Karpas-422 (cell line): ENCODE results near the gene LRRC45. TPM values are rescaled to one million over a fixed set of nuclear protein-coding genes. Genes with fewer than 3 reads are reported as not detected.

Experiments
- DNase-seq: peaks from one replicate; pipeline ENCODE4 v3.0.0-alpha.2; 2015
- H2AFZ ChIP-seq: fragments of 200-600 bp; sonication (generic); 2 replicates; pipeline ENCODE4 v1.6.1; 2014; ENCODE audit warnings: antibody characterized with exemption, low read length, mixed read lengths
- H3K27ac ChIP-seq: fragments of 200-600 bp; sonication (generic); 2 replicates; pipeline ENCODE4 v1.5.1; 2014; ENCODE audit warnings: mild to moderate bottlenecking, low read length, moderate library complexity
- H3K27me3 ChIP-seq: fragments of 200-600 bp; sonication (generic); 2 replicates; pipeline ENCODE4 v1.6.1; 2014; ENCODE audit warnings: low read length, mixed read lengths
- H3K36me3 ChIP-seq: fragments of 200-600 bp; sonication (generic); 2 replicates; pipeline ENCODE4 v1.6.1; 2014; ENCODE audit warnings: low read length, mixed read lengths; ENCODE audit not compliant: insufficient read depth
- H3K4me1 ChIP-seq: fragments of 200-600 bp; sonication (generic); 2 replicates; pipeline ENCODE4 v1.6.1; 2014; ENCODE audit warnings: mild to moderate bottlenecking, low read length, mixed read lengths
- H3K4me2 ChIP-seq: fragments of 200-600 bp; sonication (generic); 2 replicates; pipeline ENCODE4 v1.6.1; 2014; ENCODE audit warnings: low read length, low read depth, mild to moderate bottlenecking; ENCODE audit not compliant: poor library complexity, severe bottlenecking
- H3K4me3 ChIP-seq: fragments of 200-600 bp; sonication (generic); 2 replicates; pipeline ENCODE4 v1.5.1; 2014; ENCODE audit warnings: mild to moderate bottlenecking, antibody characterized with exemption, low read length, mixed read lengths
- H3K79me2 ChIP-seq: fragments of 200-600 bp; sonication (generic); 2 replicates; pipeline ENCODE4 v1.6.1; 2014; ENCODE audit warnings: mild to moderate bottlenecking, low read length, mixed read lengths
- H3K9ac ChIP-seq: fragments of 200-600 bp; sonication (generic); 2 replicates; pipeline ENCODE4 v1.6.0; 2014; ENCODE audit warnings: low read length
- H3K9me2 ChIP-seq: fragments of 200-600 bp; sonication (generic), shearing (Covaris generic); replicated peaks from 2 replicates; pipeline ENCODE4 v1.6.0; 2014; ENCODE audit warnings: mild to moderate bottlenecking, low read length, moderate library complexity; ENCODE audit not compliant: insufficient read depth
- H3K9me3 ChIP-seq: fragments of 300-700, 200-600 bp; sonication (generic); 2 replicates; pipeline ENCODE4 v1.6.1; 2014; ENCODE audit warnings: low read length, mixed read lengths
- H4K20me1 ChIP-seq: fragments of 200-600 bp; sonication (generic); 2 replicates; pipeline ENCODE4 v1.6.1; 2014; ENCODE audit warnings: mild to moderate bottlenecking, antibody characterized with exemption, low read length, low read depth; ENCODE audit not compliant: insufficient read depth
- total RNA-seq: library from RNA; depleted of rRNA; stranded (reverse); fragments of >200 nt; shearing (Covaris generic); gene quantifications from 2 replicates; pipeline ENCODE4 v1.2.3, GENCODE V29; 2014; ENCODE audit warnings: low replicate concordance

The LRRC45 gene
- total RNA-seq, 1 experiment from 2014 or later, result 13.3 TPM

DNA sequence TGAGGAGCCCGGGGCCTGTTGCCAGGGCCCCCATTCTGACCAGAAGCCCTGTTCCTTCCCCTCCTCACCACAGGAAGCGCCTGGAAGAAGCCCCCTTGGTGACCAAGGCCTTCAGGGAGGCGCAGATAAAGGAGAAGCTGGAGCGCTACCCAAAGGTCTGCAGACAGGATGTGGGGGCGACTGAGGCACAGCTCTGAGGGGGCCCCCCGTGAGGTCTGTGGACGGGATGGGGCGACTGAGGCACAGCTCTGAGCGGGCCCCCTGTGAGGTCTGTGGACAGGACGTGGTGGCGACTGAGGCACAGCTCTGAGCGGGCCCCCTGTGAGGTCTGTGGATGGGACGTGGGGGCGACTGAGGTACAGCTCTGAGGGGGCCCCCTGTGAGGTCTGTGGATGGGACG, 13.7 kb upstream of the LRRC45 start:
- no peaks in the 10 kb centered on the region for H3K27me3 ChIP-seq
- H3K27ac ChIP-seq, result no peak overlapping the region
- no peaks in the 10 kb centered on the region for H4K20me1 ChIP-seq

DNA sequence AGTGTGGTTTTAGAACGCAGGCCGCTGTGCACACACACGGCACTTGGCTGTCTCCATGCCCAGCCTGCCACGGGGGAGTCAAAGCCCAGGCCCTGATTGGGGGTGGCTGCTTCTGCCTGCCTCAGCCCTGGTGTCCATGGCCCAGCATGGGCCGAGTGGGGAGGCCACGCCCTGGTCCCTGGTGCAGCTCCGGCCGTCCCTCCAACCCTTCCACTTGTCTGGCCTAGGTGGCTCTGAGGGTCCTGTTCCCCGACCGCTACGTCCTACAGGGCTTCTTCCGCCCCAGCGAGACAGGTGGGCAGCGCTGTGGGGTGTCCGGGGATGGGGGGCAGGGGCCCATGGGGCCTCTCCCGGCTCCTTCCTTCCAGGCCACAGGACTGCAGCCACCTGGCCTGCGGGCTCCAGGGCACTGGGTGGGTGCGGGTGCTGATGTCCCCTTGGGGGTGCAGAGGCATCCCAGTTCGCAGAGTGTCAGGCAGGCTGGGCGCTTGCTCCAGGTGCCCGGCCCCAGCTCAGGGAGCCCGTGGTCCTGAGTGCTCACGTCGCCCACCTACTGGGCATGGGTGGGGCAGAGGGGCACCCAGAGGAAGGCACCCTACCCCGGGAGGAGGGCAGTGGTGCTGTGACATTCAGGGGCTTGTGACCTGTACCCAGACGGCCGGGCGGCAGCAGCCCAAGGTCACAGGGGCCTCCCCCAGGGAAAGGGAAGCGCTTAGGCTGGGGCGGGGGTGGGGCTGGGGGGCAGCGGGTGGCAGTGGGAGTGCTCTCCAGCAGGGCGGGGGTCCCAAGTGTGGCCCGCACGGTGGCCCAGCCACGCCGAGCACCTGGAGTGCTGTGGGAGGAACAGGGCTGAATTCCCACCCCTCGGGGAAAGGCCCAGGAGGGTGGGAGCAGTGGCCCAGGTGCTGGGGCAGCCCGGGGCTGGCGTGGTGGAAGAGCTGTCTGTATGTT, 12.3 kb upstream of the LRRC45 start:
- H3K9me3 ChIP-seq, result no peaks in the 10 kb centered on the region
- no peak overlapping the region for H3K27ac ChIP-seq
- H3K4me2 ChIP-seq, result no peak overlapping the region
- H2AFZ ChIP-seq, result no peak overlapping the region
- no peaks in the 10 kb centered on the region for H3K36me3 ChIP-seq
- H3K9ac ChIP-seq, result no peak overlapping the region
- H4K20me1 ChIP-seq, result no peaks in the 10 kb centered on the region
- no peaks in the 10 kb centered on the region for H3K4me1 ChIP-seq
- no peaks in the 10 kb centered on the region for H3K27me3 ChIP-seq
- H3K4me3 ChIP-seq, result no peak overlapping the region
- DNase-seq, result no peak
- H3K9me2 ChIP-seq, result no peaks in the 10 kb centered on the region
- no peaks in the 10 kb centered on the region for H3K79me2 ChIP-seq

More for the DNA sequence above, 13.7 kb upstream of the LRRC45 start:
- DNase-seq, result no peak
- no peaks in the 10 kb centered on the region for H3K36me3 ChIP-seq
- H3K9me3 ChIP-seq, result no peaks in the 10 kb centered on the region
- no peak overlapping the region for H3K4me3 ChIP-seq
- H3K79me2 ChIP-seq, result no peaks in the 10 kb centered on the region
- H3K9ac ChIP-seq, result no peak overlapping the region
- no peak overlapping the region for H3K4me2 ChIP-seq
- H3K4me1 ChIP-seq, result no peaks in the 10 kb centered on the region
- no peaks in the 10 kb centered on the region for H3K9me2 ChIP-seq
- no peak overlapping the region for H2AFZ ChIP-seq

DNA sequence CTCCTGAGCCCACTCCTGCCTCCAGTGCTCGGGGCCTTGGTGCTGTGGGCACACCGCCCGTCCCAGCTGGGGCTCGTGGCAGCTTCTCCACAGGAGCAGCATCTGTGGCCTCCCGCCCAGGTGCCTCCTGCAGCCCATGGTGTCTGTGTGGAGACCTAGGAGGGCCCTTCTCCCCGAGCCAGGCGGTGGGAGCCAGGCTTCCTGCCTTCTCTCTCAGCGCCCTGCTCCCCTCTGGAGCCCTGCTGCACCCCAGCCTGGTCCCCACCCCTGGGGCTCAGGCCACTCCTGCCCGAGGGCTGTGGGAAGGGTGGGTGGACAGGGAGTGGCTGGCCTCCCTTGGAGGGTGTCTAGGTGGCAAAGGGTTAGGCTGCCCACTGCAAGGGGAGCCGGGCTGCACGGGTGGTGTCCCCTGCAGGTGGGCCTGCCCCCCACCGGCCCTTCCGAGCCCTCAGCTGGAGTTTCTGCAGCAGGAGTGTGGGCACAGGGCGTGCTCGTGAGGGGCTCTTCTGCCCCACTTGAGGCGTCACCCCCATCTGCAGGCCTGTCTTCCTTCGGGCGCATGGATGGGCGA, 11.4 kb upstream of the LRRC45 start:
- Histone ChIP-seq H3K4me2 (no peak overlapping the region), H3K27ac (no peak overlapping the region), H3K4me3 (no peak overlapping the region), H2AFZ (no peak overlapping the region), H4K20me1 (no peaks in the 10 kb centered on the region), H3K79me2 (no peaks in the 10 kb centered on the region), H3K9me3 (no peaks in the 10 kb centered on the region), H3K36me3 (no peaks in the 10 kb centered on the region), H3K9me2 (no peaks in the 10 kb centered on the region), H3K27me3 (no peaks in the 10 kb centered on the region), H3K4me1 (no peaks in the 10 kb centered on the region), H3K9ac (no peak overlapping the region)
- no peak for DNase-seq

DNA sequence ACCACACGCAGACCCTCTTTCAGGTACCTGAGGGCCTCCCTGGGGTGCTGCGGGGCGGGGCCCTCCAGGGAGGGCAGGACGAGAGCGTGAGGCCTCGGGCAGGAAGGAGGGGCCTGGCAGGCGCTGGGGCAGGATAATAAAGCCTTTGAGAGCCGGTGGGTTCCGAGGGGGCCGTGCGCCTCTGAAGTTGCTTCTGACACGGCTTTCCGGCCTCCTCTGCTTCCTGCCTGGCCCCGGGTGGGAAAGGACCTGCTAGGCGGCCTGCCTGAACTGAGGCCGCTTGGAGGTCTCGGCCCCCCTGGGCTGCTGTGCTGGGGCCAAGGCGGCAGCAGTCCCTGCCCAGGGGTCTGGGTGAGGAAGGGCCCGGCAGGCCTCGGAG, 10.9 kb upstream of the LRRC45 start:
- H3K36me3 ChIP-seq, result no peaks in the 10 kb centered on the region
- H3K9ac ChIP-seq, result no peak overlapping the region
- H3K27ac ChIP-seq, result no peak overlapping the region
- H2AFZ ChIP-seq, result no peak overlapping the region
- H3K9me3 ChIP-seq, result no peaks in the 10 kb centered on the region
- no peaks in the 10 kb centered on the region for H3K27me3 ChIP-seq
- H3K4me2 ChIP-seq, result no peak overlapping the region
- no peaks in the 10 kb centered on the region for H3K4me1 ChIP-seq
- H3K9me2 ChIP-seq, result no peaks in the 10 kb centered on the region
- no peaks in the 10 kb centered on the region for H4K20me1 ChIP-seq
- no peaks in the 10 kb centered on the region for H3K79me2 ChIP-seq
- DNase-seq, result no peak
- H3K4me3 ChIP-seq, result no peak overlapping the region

DNA sequence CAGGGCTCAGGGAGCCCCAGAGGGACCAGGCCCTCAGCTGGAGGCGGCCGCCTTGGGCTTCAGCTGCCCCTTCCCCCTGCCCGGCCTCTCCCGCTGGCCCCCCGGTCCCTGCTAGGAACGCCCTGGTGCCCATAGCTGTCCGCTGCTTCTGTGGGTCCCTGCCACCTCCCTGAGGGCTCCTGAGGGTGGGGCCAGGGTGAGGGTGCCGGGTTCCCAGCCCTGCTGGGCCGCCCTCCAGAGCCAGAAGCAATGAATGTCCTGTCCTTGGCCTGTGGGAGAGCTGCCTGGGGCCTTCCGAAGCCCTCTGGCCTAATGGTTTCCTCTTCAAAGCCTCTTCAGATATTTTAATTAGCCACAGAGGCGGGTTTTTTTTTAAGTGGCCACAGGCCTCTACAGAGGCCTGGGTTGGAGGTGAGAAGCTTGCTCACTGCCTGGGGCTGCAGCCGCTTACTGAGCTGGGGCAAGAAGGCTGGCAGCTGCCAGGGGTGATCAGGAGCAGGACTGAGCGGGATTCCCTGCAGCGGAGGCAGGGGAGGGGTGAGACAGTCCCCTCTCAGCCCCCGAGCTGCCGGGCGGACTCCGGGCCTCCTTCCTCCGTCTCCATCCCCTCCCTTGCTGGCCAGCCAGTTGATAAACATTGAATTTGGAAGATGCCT, 10.3 kb upstream of the LRRC45 start:
- no peaks in the 10 kb centered on the region for H3K9me2 ChIP-seq
- H3K27me3 ChIP-seq, result no peaks in the 10 kb centered on the region
- DNase-seq, result no peak
- H3K27ac ChIP-seq, result no peak overlapping the region
- no peaks in the 10 kb centered on the region for H3K79me2 ChIP-seq
- H3K9ac ChIP-seq, result no peak overlapping the region
- no peaks in the 10 kb centered on the region for H3K36me3 ChIP-seq
- no peaks in the 10 kb centered on the region for H3K9me3 ChIP-seq
- no peak overlapping the region for H3K4me3 ChIP-seq
- no peaks in the 10 kb centered on the region for H3K4me1 ChIP-seq
- H3K4me2 ChIP-seq, result no peak overlapping the region
- no peaks in the 10 kb centered on the region for H4K20me1 ChIP-seq
- H2AFZ ChIP-seq, result no peak overlapping the region

DNA sequence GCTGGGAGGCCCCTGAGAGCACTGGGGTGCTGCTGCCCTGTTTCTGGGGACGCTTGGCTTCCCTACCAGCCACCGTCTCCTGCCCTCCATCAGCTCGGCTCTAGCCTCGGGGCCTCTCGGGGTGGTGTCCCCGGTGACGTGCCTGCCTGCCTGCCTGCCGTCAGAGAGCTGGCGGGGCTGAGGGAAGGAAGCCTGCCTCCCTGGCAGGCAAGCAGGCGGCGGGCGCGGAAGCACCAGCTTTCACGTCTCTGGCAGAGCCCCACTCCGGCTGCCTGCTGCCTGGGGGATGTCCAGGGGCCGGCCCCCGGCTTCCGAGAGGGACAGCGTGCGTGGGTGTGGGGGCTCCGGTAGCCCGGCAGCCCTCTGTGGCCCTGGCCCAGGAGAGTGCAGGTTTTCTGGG, 9.8 kb upstream of the LRRC45 start:
- no peaks in the 10 kb centered on the region for H3K79me2 ChIP-seq
- no peak overlapping the region for H3K9ac ChIP-seq
- no peak overlapping the region for H3K4me3 ChIP-seq
- H3K9me3 ChIP-seq, result no peaks in the 10 kb centered on the region
- H3K36me3 ChIP-seq, result no peaks in the 10 kb centered on the region
- H3K27ac ChIP-seq, result no peak overlapping the region
- no peaks in the 10 kb centered on the region for H4K20me1 ChIP-seq
- H3K4me1 ChIP-seq, result no peaks in the 10 kb centered on the region
- no peaks in the 10 kb centered on the region for H3K27me3 ChIP-seq
- no peaks in the 10 kb centered on the region for H3K9me2 ChIP-seq
- H2AFZ ChIP-seq, result no peak overlapping the region
- no peak overlapping the region for H3K4me2 ChIP-seq
- no peak for DNase-seq

DNA sequence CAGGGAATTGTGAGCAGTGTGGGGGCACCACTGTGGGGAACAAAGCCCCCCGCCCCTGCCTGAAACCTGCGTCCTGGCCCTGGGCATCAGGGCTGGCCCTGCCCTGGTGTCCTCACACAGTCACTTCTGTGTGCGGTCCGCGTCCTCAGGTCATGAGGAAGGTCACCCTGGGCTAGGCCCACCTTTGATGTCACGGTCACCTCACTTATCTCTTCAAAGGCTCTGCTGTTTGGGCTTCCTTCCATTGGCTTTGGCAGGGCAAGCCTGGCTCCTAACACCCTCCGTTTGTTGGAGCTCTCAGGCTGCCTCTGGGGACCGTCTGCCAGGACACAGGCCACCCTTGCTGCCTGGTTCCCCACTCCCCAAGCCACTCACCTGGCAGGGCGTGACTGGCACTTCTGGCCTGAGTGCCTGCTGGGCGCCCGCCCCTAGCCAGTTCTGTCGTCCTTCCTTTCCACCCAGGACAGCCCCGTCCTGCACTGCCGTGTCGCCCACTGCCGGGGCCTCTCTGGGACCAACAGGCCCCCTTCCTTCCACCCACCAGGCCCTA, 9.3 kb upstream of the LRRC45 start:
- H2AFZ ChIP-seq, result no peak overlapping the region

DNA sequence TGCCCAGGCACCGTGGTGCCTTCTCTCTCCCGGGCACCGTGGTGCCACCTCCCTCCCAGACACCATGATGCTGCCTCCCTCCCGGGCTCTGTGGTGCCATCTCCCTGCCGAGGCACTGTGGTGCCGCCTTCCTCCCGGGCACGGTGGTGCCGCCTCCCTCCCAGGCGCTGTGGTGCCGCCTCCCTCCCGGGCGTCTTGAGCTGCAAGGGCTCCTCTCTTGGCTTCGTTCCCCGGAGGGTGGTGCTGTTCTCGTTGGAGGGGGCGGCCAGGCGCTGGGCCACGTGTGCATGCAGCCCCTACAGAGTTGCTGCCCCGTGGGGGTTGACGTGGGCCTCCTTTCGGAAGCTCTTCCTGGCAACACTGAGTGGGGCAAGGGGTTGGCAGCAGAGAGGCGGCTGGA, 8.7 kb upstream of the LRRC45 start:
- Histone ChIP-seq H3K9me3 (no peaks in the 10 kb centered on the region), H2AFZ (no peak overlapping the region), H3K4me2 (no peak overlapping the region), H4K20me1 (peaks cover under 1% of the 10 kb centered on the region; the same call in 1 of the 2 replicates), H3K9me2 (no peaks in the 10 kb centered on the region), H3K79me2 (no peaks in the 10 kb centered on the region), H3K27me3 (no peaks in the 10 kb centered on the region), H3K4me3 (no peak overlapping the region), H3K9ac (no peak overlapping the region), H3K36me3 (no peaks in the 10 kb centered on the region), H3K4me1 (no peaks in the 10 kb centered on the region), H3K27ac (no peak overlapping the region)
- no peak for DNase-seq

More for the DNA sequence above, 9.3 kb upstream of the LRRC45 start:
- H3K9me2 ChIP-seq, result no peaks in the 10 kb centered on the region
- H3K9ac ChIP-seq, result no peak overlapping the region
- no peak overlapping the region for H3K4me3 ChIP-seq
- no peaks in the 10 kb centered on the region for H3K4me1 ChIP-seq
- H3K27me3 ChIP-seq, result no peaks in the 10 kb centered on the region
- no peaks in the 10 kb centered on the region for H3K9me3 ChIP-seq
- no peak overlapping the region for H3K4me2 ChIP-seq
- no peak overlapping the region for H3K27ac ChIP-seq
- no peaks in the 10 kb centered on the region for H3K36me3 ChIP-seq
- no peak for DNase-seq
- no peaks in the 10 kb centered on the region for H4K20me1 ChIP-seq
- H3K79me2 ChIP-seq, result no peaks in the 10 kb centered on the region
